Fibroblast of mammary gland (primary cell): ENCODE measurements around the gene METTL17.
"Not testable (repeated sequence)": the region's sequence is repeated elsewhere in the genome, so short reads cannot be mapped to it uniquely, and the experiment has no call there.

Experiments used
- DNase-seq: peaks from one replicate; pipeline ENCODE4 v3.0.0-alpha.2; 2010; ENCODE audit warnings: low read depth
- H3K4me3 ChIP-seq: 2 replicates; pipeline ENCODE4 v1.5.1; 2011; ENCODE audit warnings: low read depth, mild to moderate bottlenecking, low read length, moderate library complexity; ENCODE audit not compliant: control insufficient read depth
- TF ChIP-seq, protein P1 (sequence below): conservative IDR thresholded peaks from 2 replicates; pipeline ENCODE4 v1.5.1; 2011; ENCODE audit warnings: low read depth, low read length, inconsistent platforms; ENCODE audit not compliant: control insufficient read depth, insufficient read depth

The METTL17 gene, protein sequence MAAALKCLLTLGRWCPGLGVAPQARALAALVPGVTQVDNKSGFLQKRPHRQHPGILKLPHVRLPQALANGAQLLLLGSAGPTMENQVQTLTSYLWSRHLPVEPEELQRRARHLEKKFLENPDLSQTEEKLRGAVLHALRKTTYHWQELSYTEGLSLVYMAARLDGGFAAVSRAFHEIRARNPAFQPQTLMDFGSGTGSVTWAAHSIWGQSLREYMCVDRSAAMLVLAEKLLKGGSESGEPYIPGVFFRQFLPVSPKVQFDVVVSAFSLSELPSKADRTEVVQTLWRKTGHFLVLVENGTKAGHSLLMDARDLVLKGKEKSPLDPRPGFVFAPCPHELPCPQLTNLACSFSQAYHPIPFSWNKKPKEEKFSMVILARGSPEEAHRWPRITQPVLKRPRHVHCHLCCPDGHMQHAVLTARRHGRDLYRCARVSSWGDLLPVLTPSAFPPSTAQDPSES

DNA sequence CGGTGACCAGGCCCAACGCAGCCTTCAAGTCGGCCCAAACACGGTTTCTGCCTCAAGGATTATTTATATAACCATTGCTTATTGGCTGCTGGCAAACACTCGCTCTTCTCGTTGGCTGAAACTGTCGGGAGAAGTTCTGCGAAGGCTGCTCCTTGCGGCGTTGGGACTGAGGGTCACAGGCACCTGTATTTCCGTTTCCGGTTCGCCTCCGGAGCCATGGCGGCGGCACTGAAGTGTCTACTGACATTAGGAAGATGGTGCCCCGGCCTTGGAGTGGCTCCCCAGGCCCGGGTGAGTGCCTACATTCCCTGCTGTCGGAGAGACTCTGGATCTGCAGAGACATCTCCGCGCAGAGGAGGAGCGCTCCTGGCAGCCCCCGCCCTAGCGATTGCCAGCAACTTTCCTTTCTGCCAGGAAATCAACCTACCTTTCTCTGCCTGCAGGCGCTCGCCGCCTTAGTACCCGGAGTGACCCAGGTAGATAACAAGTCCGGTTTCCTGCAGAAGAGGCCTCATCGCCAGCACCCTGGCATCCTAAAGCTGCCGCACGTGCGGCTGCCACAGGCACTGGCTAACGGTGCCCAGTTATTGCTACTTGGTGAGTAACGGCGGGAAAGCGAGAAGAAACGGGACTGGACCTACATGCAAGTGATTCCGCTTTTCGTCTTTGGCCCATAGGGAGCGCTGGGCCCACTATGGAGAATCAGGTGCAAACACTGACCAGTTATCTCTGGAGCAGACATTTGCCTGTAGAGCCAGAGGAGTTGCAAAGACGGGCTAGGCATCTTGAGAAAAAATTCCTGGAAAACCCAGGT, at the start of gene METTL17:
Gene METTL17 (plus strand): TSS at position 194 of the 814 bp plus-strand sequence. CDS start 23 bp downstream, at position 217.
- TF ChIP-seq, protein P1, sequence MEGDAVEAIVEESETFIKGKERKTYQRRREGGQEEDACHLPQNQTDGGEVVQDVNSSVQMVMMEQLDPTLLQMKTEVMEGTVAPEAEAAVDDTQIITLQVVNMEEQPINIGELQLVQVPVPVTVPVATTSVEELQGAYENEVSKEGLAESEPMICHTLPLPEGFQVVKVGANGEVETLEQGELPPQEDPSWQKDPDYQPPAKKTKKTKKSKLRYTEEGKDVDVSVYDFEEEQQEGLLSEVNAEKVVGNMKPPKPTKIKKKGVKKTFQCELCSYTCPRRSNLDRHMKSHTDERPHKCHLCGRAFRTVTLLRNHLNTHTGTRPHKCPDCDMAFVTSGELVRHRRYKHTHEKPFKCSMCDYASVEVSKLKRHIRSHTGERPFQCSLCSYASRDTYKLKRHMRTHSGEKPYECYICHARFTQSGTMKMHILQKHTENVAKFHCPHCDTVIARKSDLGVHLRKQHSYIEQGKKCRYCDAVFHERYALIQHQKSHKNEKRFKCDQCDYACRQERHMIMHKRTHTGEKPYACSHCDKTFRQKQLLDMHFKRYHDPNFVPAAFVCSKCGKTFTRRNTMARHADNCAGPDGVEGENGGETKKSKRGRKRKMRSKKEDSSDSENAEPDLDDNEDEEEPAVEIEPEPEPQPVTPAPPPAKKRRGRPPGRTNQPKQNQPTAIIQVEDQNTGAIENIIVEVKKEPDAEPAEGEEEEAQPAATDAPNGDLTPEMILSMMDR = peak; percentile 40
- DNase-seq = peak; percentile 97
- peak within 1 kb of the TSS; percentile 78 for H3K4me3 ChIP-seq

DNA sequence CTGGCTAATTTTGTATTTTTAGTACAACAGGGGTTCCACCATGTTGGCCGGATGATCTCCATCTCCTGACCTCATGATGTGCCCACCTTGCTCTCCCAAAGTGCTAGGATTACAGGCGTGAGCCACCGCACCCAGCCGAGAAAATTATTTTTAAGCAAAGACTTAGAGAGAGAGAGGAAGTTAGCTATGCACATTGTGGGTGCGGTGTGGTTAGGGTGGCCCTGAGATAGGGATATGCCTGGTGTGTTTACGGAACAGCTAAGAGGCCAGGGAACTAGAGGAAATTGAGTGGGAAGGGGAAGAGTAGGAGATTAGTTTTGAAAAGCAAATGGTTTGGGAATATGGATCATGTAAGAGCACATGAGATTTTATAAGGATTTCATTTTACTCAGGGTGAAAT, 44.6 kb upstream of the METTL17 start:
- DNase-seq, H3K4me3 ChIP-seq: not testable (repeated sequence)

DNA sequence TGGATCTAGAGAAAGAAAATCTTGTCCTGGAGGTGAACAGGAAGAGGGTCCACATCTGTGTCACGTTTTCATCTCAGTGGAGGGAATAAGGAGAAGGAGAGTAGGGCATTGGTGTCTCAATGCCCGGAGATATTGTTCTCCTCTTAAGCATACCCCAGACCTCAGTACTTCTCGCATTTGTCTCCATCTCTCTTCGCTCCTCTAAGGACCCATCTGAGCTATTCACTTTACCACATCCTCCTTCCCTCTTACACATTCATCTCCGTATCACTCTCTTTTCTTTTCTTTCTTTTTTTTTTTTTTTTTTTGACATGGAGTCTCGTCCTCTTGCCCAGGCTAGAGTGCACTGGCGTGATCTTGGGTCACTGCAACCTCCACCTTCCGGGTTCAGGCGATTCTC, 43.1 kb upstream of the METTL17 start:
- not testable (repeated sequence) for DNase-seq, H3K4me3 ChIP-seq

DNA sequence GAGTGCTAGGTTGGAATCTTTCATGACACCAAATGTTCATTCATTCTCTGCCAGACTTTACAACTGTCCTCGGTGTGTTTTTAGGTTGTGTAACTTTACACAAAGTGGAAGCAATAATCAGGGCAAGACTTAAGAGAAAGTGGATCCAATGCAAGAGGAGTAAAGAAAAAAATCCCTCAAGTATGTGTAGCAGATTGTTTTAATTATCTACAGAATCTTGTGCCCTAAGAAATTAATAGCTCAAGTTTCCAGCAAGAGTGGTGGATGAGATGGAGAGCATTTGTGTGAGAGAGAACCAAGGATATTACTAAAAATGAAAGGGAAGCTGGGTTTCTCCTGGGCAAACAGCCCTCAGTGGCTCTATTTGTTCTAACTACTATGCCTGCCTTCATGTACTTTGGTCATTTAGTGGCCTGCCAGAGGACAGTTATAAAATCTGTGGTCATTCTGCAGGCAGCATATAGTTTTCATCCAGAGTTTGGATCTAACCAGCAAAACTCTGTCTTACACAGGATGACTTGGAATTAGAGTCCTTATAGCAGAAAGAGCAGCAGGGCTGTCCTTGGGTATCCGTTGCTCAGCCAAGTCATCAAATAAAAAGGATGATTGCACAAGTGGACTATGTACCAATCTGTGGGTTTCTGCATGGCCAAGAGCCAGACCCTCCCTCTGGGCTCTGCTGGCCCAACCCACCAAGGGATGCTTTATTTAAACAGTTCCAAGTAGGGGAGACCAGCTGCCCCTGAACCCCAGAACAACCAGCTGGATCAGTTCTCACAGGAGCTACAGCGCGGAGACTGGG, 34.8 kb upstream of the METTL17 start, which contains the start of gene RNASE2:
Gene RNASE2 (plus strand): TSS at position 752 of the 802 bp plus-strand sequence. CDS start 285 bp downstream, outside the sequence.
- DNase-seq = peak; percentile 21
- H3K4me3 ChIP-seq = not testable (repeated sequence)

DNA sequence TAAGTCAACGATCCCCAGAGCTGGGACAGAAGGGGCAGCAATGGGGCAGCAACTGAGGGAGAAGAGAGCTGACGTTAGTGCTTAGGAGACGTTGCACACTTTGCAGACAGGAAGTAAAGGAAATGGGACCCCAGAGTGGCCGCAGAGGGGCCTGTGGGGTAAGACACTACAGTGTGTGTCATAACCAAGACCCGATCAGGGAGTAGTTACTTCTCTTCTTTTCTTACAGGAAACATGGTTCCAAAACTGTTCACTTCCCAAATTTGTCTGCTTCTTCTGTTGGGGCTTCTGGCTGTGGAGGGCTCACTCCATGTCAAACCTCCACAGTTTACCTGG, 34.3 kb upstream of the METTL17 start:
- not testable (repeated sequence) for H3K4me3 ChIP-seq, DNase-seq

DNA sequence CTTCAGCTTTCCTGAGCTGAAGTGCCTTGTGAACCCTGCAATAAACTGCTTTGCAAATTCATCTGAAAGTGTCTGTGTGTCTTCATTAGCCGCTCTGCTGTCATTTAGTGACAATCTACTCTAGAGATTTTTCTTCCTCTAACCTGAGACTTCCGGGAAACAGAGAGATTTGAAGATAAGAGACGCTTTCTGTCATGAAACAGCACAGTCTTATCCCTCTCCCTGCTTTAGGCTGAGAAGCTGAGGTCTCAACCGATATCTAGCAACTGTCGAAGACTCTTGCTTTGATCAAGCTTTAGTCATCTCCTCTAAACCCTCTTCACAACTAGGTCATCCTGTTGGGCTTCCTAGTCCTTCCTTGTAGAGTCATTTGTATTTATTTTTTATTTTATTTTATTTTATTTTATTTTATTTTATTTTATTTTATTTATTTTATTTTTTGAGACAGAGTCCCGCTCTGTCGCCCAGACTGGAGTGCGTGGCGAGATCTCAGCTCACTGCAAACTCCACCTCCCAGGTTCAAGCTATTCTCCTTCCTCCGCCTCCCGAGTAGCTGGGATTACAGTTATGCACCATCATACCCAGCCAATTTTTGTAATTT, 33.3 kb upstream of the METTL17 start:
- DNase-seq = no peak

DNA sequence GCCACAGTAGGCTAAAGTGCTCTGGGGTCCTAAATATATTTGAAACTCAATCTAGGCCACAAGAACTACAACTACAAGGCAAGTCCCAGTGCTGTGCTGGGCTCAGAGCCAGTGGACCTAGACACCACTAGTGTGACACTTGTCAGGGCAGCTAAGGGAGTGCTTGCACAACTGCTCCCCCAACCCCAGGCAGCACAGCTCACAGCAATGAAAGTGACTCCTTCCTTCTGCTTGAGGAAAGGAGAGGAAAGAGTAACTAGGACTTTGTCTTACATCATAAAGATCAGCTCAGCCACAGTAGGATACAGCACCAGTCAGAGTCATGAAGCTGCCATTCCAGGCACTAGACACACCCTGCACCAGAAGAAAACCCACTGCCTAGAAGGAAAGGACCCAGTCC, 30.8 kb upstream of the METTL17 start:
- not testable (repeated sequence) for H3K4me3 ChIP-seq, DNase-seq

More for the DNA sequence above, 33.3 kb upstream of the METTL17 start:
- H3K4me3 ChIP-seq = no peak overlapping the region
- TF ChIP-seq, protein P1 = no peak

DNA sequence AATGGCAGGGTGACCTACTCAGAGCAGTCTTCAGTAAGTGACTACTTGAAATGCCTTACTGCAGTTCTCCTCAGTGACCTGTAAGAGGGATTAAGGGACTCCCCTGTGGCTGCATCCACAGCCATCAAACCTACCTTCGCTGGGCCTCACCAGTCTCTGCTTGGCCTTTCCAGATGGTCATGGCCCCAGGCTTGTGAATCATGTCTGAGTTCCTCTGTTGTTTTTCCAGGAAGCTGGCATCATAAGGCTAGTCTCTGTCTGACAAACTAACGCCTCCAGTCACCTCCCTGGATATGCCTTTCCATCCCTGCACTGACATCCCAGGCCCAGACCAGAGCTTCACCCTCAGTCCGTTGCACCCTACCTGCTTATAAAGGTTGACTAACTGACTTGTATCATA, 20.4 kb upstream of the METTL17 start:
- TF ChIP-seq, protein P1 = no peak
- H3K4me3 ChIP-seq = no peak overlapping the region
- DNase-seq = no peak

DNA sequence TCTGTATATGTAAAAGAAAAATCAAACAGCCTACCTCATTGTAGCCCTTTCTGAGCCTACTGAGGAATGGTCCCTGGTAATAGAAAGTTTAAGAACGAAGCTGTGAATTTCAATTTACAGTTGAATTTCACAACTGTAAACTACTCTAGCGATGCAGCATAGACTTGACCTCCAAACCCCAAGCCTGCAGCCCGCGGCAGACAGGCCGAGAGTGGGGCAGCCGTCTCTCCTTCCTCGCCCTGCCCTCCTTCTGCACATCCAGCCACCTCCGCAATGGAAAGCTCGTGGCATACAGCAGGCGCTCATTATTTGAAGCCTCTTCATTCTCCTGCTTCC, 19.2 kb upstream of the METTL17 start:
- peak overlapping the region; percentile 72 for H3K4me3 ChIP-seq
- TF ChIP-seq, protein P1 = no peak
- DNase-seq = no peak
